Cardiac muscle cell (in vitro differentiated cells and primary cell): ENCODE data around the gene ITGAE. TPM values are rescaled to one million over a fixed set of nuclear protein-coding genes. Genes with fewer than 3 reads are reported as not detected.
A peak's percentile ranks its signal among the peaks of the same experiment; 100 is the strongest.

Experiments used
- DNase-seq, 2 donors: peaks; one replicate each; pipeline versions ENCODE4 v3.0.0 to v3.0.0-alpha.2; 2010 to 2017; ENCODE audit warnings: low read depth in 1 of 2, low spot score in 1 of 2
- H3K27ac ChIP-seq: fragments of 200-600 bp; sonication (generic); 2 replicates; pipeline ENCODE4 v1.5.1; 2016
- H3K27me3 ChIP-seq: fragments of 200-600 bp; sonication (generic); 2 replicates; pipeline ENCODE4 v1.6.0; 2016; ENCODE audit warnings: control low read depth
- H3K36me3 ChIP-seq: fragments of 200-600 bp; sonication (generic); 2 replicates; pipeline ENCODE4 v1.5.1; 2016; ENCODE audit warnings: control low read depth
- H3K4me1 ChIP-seq: fragments of 200-600 bp; sonication (generic); 2 replicates; pipeline ENCODE4 v1.8.1; 2017; ENCODE audit warnings: low read depth, mild to moderate bottlenecking, mixed run types
- H3K4me3 ChIP-seq: fragments of 200-600 bp; sonication (generic); 2 replicates; pipeline ENCODE4 v1.5.1; 2016; ENCODE audit warnings: mild to moderate bottlenecking
- H3K9me3 ChIP-seq: fragments of 200-600 bp; sonication (generic); 2 replicates; pipeline ENCODE4 v1.5.1; 2017; ENCODE audit warnings: low read depth, mild to moderate bottlenecking, control low read depth
- polyA plus RNA-seq: library from polyadenylated mRNA; unstranded; fragments of >200 nt; fragmentation: Nextera tagmentation; extraction: Ambion mirVana; gene quantifications from 2 replicates; pipeline ENCODE4 v1.2.1, GENCODE V29; 2016
- total RNA-seq: library from RNA; depleted of rRNA; stranded (reverse); fragments of >200 nt; gene quantifications from 2 replicates; pipeline ENCODE4 v1.2.3, GENCODE V29; 2016
- TF ChIP-seq, protein P1 (sequence below): IDR thresholded peaks from 2 replicates; pipeline ENCODE4 v1.5.1; 2012; ENCODE audit warnings: low read depth, mild to moderate bottlenecking, low read length

ITGAE gene
- total and polyA plus RNA-seq, 2 experiments from 2014 or later = 15.6 to 86.6 TPM

DNA sequence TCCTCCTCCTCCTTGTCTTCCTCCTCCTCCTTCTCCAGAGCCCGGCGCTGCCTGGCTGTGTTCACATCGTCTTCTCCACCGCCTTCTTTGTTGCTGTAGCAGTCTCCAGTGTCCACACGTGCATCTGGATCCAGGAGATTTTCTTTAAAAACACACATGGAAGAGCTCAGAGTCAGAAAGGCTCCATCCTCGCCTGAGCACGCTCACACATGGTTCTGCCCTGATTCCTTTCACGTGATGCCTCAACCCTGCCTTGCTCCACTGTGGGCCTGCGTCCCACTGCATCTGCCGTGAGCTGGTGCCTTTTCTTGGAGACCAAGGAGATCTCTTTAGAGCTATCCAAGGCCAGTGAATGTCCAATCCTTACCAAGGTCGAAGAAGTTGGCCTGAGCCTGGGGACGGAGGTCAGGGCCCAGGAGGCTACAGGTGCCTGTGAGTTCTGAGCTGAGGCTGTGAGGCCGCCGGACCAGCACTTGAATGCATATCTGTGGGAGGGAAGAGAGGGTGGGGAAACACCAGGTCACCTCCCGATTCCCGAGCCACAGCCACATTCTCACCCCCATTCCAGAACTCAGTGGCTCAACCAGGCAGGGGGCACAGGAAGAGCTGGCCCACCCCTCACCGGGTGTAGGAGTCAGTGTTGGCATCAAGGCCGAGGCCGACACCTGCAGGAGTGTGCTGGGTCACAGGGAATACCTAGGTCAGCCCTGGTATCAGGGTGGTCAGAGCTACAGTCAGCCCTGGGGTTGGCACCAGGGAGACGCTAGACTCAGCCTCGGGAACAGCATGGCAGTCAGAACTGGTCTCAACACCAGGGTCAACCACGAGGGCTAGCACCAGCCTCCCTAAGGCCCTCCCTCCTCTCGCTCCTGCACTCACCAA is 39.7 kb downstream of the ITGAE start:
- DNase-seq = no peak
- H3K27ac ChIP-seq = no peak overlapping the region
- no peaks in the 10 kb centered on the region for H3K4me1 ChIP-seq
- H3K36me3 ChIP-seq = no peaks in the 10 kb centered on the region
- TF ChIP-seq, protein P1, sequence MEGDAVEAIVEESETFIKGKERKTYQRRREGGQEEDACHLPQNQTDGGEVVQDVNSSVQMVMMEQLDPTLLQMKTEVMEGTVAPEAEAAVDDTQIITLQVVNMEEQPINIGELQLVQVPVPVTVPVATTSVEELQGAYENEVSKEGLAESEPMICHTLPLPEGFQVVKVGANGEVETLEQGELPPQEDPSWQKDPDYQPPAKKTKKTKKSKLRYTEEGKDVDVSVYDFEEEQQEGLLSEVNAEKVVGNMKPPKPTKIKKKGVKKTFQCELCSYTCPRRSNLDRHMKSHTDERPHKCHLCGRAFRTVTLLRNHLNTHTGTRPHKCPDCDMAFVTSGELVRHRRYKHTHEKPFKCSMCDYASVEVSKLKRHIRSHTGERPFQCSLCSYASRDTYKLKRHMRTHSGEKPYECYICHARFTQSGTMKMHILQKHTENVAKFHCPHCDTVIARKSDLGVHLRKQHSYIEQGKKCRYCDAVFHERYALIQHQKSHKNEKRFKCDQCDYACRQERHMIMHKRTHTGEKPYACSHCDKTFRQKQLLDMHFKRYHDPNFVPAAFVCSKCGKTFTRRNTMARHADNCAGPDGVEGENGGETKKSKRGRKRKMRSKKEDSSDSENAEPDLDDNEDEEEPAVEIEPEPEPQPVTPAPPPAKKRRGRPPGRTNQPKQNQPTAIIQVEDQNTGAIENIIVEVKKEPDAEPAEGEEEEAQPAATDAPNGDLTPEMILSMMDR = no peak
- H3K4me3 ChIP-seq = no peak overlapping the region
- H3K27me3 ChIP-seq = no peaks in the 10 kb centered on the region
- no peaks in the 10 kb centered on the region for H3K9me3 ChIP-seq

DNA sequence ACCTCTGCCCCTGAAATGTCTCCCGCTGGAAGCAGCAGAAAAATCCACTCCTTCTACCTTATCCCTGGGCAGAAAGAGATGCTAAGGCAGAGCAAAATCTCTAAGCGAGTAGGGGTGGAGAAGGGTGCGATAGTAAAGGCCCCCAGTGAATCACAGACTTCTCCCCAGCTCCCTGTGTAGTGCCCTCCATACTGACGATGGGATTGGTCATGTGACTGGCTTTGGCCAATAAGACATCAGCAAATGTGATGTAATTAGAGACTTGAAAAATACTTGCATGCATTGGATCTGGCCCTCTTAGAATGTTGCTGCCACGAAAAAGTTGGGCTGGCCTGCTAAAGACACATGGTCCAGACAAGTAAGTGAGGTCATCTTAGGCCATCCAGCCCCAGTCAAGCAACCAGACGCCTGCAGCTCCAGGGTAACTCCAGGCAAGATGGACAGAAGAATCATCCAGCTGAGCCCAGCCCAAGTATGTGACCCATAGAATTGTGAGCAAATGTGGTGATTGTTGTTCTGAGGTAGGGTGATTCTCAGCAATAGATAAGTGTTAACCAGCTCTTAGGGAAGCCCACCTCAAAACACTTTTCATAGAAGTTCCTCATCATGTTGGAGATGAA is 41.3 kb downstream of the ITGAE start:
- H3K4me1 ChIP-seq = no peaks in the 10 kb centered on the region
- H3K36me3 ChIP-seq = no peaks in the 10 kb centered on the region
- TF ChIP-seq, protein P1 = no peak
- H3K4me3 ChIP-seq = no peak overlapping the region
- DNase-seq = no peak
- H3K9me3 ChIP-seq = no peaks in the 10 kb centered on the region
- H3K27me3 ChIP-seq = no peaks in the 10 kb centered on the region
- H3K27ac ChIP-seq = no peak overlapping the region

GRCh38 chr17:3755335-3756030 is 45.5 kb downstream of the ITGAE start:
- DNase-seq = no peak
- no peaks in the 10 kb centered on the region for H3K27me3 ChIP-seq
- no peaks in the 10 kb centered on the region for H3K4me1 ChIP-seq
- TF ChIP-seq, protein P1 = no peak
- H3K36me3 ChIP-seq = no peaks in the 10 kb centered on the region
- H3K4me3 ChIP-seq = no peak overlapping the region
- no peaks in the 10 kb centered on the region for H3K9me3 ChIP-seq
- H3K27ac ChIP-seq = no peak overlapping the region

DNA sequence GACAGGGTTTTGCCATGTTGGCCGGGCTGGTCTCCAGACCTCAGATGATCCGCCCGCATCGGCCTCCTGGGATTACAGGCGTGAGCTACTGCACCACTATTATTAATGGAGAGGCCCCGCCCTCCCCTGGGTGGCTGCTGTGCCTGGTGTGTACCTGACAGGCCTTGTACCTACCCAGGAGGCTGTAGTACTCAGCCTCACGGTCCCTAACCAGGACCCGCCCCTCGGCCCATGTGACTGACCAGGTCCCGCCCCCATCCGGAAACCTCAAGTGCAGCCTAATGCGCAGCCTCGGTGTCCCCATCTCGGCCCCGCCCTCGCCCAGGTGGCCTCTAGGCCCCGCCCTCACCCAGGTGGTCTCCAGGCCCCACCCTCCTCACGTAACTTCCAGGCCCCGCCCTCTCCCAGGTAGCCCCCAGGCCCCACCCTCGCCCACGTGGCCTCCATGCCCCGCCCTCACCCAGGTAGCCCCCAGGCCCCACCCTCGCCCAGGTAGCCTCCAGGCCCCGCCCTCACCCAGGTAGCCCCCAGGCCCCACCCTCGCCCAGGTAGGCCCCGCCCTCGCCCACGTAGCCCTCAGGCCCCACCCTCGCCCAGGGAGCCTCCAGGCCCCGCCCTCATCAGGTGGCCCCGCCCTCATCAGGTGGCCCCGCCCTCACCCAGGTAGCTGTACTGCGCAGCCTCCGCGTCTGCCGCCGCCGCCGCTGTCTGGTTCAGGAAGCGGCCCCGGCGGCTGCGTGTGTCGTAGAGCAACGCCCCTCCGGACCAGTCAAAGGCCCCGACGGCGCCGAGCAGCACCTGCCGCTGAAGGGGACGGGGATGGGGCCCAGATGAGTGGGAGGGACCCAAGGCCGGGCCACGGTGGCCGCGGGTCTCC is 46.3 kb downstream of the ITGAE start:
- peak in 1 of 2 donors; percentile 80 for DNase-seq
- no peak overlapping the region for H3K4me3 ChIP-seq
- TF ChIP-seq, protein P1 = no peak
- no peaks in the 10 kb centered on the region for H3K9me3 ChIP-seq
- no peaks in the 10 kb centered on the region for H3K36me3 ChIP-seq
- no peaks in the 10 kb centered on the region for H3K27me3 ChIP-seq
- no peaks in the 10 kb centered on the region for H3K4me1 ChIP-seq
- no peak overlapping the region for H3K27ac ChIP-seq

DNA sequence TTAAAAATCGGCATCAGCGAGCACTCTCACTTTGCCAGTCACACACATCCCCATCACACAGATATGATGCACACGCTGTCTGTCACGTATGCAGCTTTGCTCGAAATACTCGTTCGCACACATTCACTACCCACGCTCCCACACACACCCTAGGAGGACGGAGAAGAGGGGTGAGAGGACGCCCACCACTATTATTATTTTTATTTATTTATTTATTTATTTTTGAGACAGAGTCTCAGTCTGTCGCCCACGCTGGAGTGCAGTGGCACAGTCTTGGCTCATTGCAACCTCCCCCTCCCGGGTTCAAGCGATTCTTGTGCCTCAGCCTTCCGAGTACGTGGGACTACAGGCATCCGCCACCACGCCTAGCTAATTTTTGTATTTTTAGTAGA is 46.9 kb downstream of the ITGAE start:
- TF ChIP-seq, protein P1 = no peak
- H3K4me3 ChIP-seq = no peak overlapping the region

More for the DNA sequence above, 46.9 kb downstream of the ITGAE start:
- no peak for DNase-seq
- H3K36me3 ChIP-seq = no peaks in the 10 kb centered on the region
- no peaks in the 10 kb centered on the region for H3K4me1 ChIP-seq
- H3K27me3 ChIP-seq = no peaks in the 10 kb centered on the region
- no peaks in the 10 kb centered on the region for H3K9me3 ChIP-seq
- no peak overlapping the region for H3K27ac ChIP-seq
